ENCODE data around the gene SFXN4.

SFXN4 gene

DNA sequence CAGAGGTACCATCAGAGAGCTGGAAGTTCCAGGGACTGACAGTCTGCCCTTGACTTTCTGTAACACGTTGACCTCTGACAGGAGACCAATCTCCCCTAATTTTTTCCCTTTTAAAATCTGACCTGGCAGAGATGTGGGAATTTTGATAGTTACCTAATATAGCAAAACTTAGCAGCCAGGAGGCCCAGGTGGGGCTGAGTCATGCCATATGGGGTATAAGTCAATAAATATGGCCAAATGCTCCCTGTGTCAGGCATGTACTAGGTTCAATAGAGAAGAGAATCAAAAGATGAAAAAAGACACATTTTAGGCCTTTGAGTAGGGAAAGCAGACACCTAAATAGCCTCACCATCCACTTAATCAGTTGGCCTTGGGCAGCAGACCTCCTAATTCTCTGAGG, 35.7 kb upstream of the SFXN4 start:
- no peak overlapping the region for H3K4me3 ChIP-seq (ENCODE audit: low read depth, low read length)
- TF ChIP-seq, protein P1, sequence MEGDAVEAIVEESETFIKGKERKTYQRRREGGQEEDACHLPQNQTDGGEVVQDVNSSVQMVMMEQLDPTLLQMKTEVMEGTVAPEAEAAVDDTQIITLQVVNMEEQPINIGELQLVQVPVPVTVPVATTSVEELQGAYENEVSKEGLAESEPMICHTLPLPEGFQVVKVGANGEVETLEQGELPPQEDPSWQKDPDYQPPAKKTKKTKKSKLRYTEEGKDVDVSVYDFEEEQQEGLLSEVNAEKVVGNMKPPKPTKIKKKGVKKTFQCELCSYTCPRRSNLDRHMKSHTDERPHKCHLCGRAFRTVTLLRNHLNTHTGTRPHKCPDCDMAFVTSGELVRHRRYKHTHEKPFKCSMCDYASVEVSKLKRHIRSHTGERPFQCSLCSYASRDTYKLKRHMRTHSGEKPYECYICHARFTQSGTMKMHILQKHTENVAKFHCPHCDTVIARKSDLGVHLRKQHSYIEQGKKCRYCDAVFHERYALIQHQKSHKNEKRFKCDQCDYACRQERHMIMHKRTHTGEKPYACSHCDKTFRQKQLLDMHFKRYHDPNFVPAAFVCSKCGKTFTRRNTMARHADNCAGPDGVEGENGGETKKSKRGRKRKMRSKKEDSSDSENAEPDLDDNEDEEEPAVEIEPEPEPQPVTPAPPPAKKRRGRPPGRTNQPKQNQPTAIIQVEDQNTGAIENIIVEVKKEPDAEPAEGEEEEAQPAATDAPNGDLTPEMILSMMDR (IDR thresholded peaks at IDR 0.05; ENCODE audit: borderline replicate concordance, insufficient read depth, low read depth, low read length) = no peak

DNA sequence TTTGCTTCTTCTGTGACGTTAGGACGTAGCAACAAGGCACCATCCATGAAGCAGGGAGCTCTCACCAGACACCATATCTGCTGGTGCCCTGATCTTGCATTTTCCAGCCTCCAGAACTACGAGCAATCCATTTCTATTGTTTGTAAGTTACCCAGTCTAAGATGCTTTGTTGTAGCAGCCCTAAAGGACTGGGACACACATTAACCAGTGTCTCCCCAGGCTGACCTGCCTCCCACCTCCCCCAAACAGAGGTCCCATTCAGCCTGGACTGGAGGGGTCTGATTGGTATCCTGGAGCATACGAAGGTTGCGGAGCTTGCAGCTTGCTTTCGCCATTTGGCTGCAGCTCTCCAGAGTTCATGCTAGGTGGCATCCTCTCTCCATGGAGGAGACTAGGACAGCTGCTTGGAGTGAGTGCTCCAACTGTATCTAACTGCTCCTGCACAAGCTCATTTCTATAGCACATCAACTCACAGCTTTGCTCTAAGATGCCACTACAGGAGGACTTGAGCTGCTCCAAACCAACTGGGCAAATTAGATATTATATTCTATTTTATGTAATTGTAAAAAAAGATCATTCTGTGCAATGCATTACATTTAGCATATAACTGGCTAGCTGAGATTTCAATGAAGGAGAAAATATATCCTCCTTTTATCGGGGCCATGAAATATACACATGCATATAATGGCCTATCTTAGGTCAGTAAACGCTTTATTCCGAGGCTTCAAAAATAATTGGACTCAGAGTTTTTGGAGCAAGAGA, 33.9 kb upstream of the SFXN4 start:
- no peak overlapping the region for H3K4me3 ChIP-seq (ENCODE audit: low read depth, low read length)
- TF ChIP-seq, protein P1 (IDR thresholded peaks at IDR 0.05; ENCODE audit: borderline replicate concordance, insufficient read depth, low read depth, low read length) = peak; percentile 79

DNA sequence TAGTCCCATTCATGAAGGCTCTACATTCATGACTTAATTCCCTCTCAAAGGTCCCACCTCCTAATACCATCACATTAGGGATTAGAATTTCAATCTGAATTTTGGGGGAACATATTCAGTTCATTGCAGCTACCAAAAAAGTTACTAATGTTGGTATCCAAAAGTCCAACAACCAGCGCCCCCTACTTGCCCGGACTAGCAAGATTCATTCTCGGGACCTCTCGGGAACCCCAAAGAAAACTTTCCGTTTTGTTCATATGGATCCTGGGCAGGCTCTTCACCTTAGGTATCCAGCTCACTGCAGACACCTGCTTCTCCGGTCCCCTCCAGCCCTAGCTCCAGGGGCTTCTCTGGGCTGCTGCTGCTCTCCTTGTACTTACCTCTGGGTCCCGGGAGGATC, 32.9 kb upstream of the SFXN4 start:
- TF ChIP-seq, protein P1 (IDR thresholded peaks at IDR 0.05; ENCODE audit: borderline replicate concordance, insufficient read depth, low read depth, low read length) = peak; percentile 55
- H3K4me3 ChIP-seq (ENCODE audit: low read depth, low read length) = no peak overlapping the region

DNA sequence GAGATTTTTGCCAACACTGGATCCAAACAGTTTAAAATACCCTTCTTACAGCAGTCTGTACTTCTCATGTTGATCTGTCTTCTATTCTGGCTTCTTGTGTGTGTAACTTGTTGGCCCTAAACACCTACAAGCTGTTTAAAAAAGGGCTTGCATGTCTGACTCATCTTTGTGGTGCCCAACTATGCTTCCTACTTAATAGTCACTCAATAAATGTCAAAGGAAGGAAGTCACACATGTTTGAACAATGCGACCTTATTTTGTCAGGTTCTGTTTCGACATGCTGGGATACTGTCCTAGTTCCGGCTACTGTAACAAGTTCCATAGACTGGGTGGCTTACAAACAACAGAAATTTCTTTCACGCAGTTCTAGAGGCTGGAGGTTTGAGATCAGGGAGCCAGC, 32.4 kb upstream of the SFXN4 start:
- H3K4me3 ChIP-seq (ENCODE audit: low read depth, low read length) = no peak overlapping the region
- TF ChIP-seq, protein P1 (IDR thresholded peaks at IDR 0.05; ENCODE audit: borderline replicate concordance, insufficient read depth, low read depth, low read length) = no peak

DNA sequence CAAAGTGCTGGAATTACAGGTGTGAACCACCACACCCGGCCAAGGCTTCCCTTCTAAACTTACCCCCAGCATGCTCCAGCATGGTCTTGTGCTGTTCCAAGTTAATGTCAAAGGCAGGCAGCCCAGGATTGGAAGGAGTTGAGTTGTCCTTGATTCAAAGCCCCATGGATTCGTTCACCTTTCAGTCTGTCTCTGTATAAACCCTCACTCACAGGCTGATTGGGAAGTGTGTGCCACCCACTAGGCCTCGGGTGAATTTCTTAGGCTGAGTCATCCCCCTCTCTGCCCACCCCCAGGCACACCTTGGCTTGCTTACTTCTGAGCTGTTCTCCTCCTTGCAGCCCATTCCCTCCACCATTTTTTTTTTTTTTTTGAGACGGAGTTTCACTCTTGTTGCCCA, 26.4 kb upstream of the SFXN4 start:
- no peak overlapping the region for H3K4me3 ChIP-seq (ENCODE audit: low read depth, low read length)
- TF ChIP-seq, protein P1 (IDR thresholded peaks at IDR 0.05; ENCODE audit: borderline replicate concordance, insufficient read depth, low read depth, low read length) = no peak

DNA sequence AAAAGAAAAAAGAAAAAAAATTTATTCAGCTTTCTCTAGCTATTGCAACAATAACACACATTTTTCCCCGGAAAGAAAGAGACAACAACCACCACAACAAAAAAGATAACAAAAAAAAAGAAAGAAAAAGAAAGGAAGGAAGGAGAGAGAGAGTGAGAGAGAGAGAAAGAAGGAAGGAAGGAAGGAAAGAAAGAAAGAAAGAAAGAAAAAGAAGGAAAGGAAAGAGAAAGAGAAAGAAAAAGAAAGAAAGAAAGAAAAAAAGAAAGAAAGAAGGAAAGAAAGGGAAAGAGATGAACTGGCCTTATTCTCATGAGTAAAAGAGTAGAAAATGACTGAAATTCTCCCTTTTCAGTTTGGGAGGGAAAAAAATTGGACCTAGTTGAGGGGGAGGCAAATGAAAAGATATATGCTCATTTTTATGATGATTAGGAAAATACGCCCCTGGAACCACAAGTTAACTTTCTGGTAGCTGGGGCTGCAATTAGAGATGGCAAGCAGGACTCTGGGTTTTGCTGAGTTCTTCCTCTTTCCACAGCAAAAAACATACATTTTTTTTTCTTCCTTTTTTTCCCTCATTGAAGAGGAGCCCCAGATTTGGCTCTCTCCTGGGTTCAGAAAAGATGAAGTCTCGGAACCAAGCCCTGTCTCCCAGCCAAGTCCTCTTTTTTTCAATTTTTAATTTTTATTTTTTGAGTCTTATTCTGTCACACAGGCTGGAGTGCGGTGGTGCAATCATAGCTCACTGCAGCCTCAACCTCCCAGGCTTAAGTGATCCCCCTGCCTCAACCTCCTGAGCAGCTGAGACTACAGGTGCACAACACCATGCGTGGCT, 25.7 kb upstream of the SFXN4 start:
- H3K4me3 ChIP-seq (ENCODE audit: low read depth, low read length) = no peak overlapping the region
- TF ChIP-seq, protein P1 (IDR thresholded peaks at IDR 0.05; ENCODE audit: borderline replicate concordance, insufficient read depth, low read depth, low read length) = no peak
